ENCODE results near the gene ENHO.

Gene ENHO

DNA sequence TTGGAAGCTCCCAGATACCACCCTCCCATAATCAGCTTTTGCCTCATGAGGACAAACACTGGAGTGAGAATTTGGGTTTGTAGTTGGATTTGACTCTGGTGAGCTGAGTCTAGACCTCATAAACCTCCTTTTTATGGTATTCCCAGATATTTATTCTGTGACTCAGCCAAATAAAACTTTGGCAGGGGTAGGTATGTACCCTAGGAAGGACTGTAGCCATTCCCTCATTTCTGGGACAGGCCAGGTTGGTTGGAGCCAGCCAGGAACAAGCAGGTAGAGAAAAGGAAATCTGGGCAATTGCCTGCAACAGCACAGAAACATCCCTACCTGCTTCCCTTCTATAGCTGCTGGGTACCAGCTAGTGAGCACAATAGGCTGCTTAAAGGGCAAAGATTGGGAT, 19.4 kb downstream of the ENHO start:
- no peak for DNase-seq (ENCODE audit: low read depth)
- H3K4me3 ChIP-seq (ENCODE audit: control insufficient read depth, low read depth, low read length), result no peak overlapping the region
- no peak for TF ChIP-seq CTCF (conservative IDR thresholded peaks at IDR 0.05; ENCODE audit: control insufficient read depth, insufficient read depth, low read depth, low read length)

DNA sequence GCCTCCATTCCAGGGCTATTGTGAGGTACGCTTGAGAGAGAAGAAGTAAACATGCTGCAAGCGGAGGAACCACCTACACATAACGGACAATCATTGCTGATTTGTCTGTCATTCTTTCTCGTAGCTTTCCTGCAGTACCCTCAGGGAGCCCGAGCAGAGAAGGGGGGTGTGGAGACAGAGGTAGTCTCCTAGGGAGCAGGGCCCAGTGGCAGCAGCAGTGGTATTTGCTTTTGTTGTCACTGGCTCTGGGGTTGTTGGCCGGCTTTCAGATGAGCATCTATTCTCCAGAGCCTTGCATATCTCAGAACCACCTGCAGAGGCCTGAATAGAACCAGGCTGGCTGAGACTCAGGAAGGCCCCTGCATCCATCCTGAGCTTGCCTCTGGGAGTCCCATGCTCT, 19.9 kb downstream of the ENHO start:
- DNase-seq (ENCODE audit: low read depth), result no peak
- no peak overlapping the region for H3K4me3 ChIP-seq (ENCODE audit: control insufficient read depth, low read depth, low read length)
- no peak for TF ChIP-seq CTCF (conservative IDR thresholded peaks at IDR 0.05; ENCODE audit: control insufficient read depth, insufficient read depth, low read depth, low read length)

DNA sequence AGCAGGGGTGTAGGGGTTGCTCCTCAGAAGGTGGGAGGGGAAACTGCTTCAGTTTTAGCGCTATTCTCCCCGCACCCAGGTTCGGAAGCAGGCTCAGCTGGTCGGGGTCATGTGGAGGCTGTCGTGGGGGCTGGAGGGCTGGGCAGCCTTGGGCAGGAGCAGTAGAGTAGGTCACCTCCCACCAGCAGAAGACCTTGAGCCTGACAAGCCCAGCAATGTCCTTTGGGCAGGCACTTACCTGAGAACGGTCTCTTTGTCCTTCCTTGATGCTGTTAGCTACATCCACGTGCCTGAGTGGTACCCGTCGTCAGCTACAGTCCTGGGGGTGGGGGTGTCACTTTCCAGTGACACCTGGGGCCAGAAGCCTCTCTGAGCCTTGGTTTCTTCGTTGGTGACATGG, 20.3 kb downstream of the ENHO start:
- TF ChIP-seq CTCF (conservative IDR thresholded peaks at IDR 0.05; ENCODE audit: control insufficient read depth, insufficient read depth, low read depth, low read length), result no peak
- DNase-seq (ENCODE audit: low read depth), result no peak
- H3K4me3 ChIP-seq (ENCODE audit: control insufficient read depth, low read depth, low read length), result no peak overlapping the region

DNA sequence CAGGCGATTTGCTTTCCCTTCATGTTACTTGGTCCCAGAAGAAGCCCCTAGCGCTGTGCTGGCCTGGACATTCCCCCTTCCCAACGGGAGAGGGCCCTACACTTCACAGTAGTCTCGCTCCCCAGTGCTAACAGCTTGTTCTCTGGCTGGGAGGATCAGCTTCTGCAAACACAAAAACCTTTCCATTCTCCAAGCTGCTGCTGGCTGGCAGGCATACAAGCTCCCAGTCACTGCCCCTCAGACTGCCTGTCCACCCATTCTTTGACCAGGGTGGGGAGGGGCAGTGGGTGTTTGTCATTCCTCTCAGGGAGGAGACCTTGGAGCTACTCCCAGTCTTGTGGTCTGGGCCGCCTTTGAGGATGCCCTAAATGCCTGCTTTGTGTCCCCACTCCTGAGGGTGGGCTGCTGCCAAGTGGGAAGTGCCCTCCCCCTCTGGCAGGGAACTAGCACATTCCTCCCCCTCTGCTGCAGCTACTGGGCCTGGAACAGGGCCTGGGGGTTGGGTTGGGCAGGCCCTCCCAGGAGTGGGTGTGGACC, 20.8 kb downstream of the ENHO start:
- H3K4me3 ChIP-seq (ENCODE audit: control insufficient read depth, low read depth, low read length), result no peak overlapping the region
- peak; percentile 36 for TF ChIP-seq CTCF (conservative IDR thresholded peaks at IDR 0.05; ENCODE audit: control insufficient read depth, insufficient read depth, low read depth, low read length)
- peak; percentile 48 for DNase-seq (ENCODE audit: low read depth)

- TF ChIP-seq CTCF (conservative IDR thresholded peaks at IDR 0.05; ENCODE audit: control insufficient read depth, insufficient read depth, low read depth, low read length), result no peak
- no peak overlapping the region for H3K4me3 ChIP-seq (ENCODE audit: control insufficient read depth, low read depth, low read length)
- no peak for DNase-seq (ENCODE audit: low read depth)
Observed at GRCh38 chr9:34501372-34501771, 21.4 kb downstream of the ENHO start.

DNA sequence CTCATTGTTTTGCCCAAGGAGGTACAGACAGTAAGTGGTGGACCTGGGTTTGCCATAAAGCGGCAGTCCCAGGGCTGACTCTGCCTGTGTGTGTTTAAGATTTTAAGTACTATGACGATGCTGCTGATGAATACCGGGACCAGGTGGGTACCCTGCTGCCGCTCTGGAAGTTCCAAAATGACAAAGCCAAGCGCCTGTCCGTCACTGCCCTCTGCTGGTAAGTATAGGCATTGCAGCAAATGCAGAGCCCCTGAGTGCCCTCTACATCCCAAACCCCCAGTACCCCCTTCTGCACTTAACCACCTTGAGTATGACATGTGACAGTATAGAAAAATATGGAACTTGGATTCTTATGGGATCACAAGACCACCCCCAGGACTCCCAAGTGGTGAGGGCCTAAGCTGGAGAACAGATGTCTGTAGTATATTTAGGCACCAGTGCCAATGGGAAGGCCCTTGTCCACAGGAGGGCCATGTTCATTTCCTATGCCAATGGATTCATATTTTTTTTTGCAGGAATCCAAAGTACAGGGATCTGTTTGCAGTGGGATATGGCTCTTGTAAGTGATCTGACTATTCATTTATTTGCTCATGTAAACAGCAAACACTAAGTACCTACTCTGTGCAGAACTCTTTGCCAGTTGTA, 22.0 kb downstream of the ENHO start:
- peak; percentile 98 for TF ChIP-seq CTCF (conservative IDR thresholded peaks at IDR 0.05; ENCODE audit: control insufficient read depth, insufficient read depth, low read depth, low read length)
- no peak overlapping the region for H3K4me3 ChIP-seq (ENCODE audit: control insufficient read depth, low read depth, low read length)
- DNase-seq (ENCODE audit: low read depth), result peak; percentile 42

Measured in fibroblast of mammary gland (primary cell).